SK-N-SH (cell line): ENCODE measurements around the gene INAFM2. TPM values are rescaled to one million over a fixed set of nuclear protein-coding genes. Genes with fewer than 3 reads are reported as not detected.

Experiments
- CTCF ChIA-PET: fragments of 300-600, 350-600 bp; formaldehyde crosslinking; extraction: SDS; loops from one replicate; lab custom pipeline; 2021; lab: Yijun Ruan, JAX
- POLR2A ChIA-PET: fragments of 350-600 bp; sonication (Branson Sonifier 250); formaldehyde crosslinking; extraction: SDS; loops from one replicate; lab custom pipeline; 2020; ENCODE audit warnings: antibody characterized with exemption, inconsistent platforms; lab: Yijun Ruan, JAX
- DNase-seq: peaks from one replicate; pipeline ENCODE4 v3.0.0; 2012
- H2AFZ ChIP-seq: fragments of 200-600 bp; sonication (generic); 2 replicates; pipeline ENCODE4 v1.8.1; 2016; ENCODE audit warnings: antibody characterized with exemption, mild to moderate bottlenecking, low read depth
- H3F3A ChIP-seq: fragments of 200-600 bp; sonication (generic); replicated peaks from 2 replicates; pipeline ENCODE3; 2016; ENCODE audit warnings: antibody characterized with exemption, mild to moderate bottlenecking; ENCODE audit not compliant: insufficient read depth
- H3K27ac ChIP-seq, 2 experiments: fragments of 200-500 bp in 1 of 2; fragments of 200-600 bp in 1 of 2; sonication (Bioruptor generic) in 1 of 2; sonication (generic), shearing (Covaris generic) in 1 of 2; 2 replicates each; pipeline versions ENCODE4 v1.5.1 to v1.6.1; 2014 to 2016; ENCODE audit warnings: low read depth in 2 of 2, inconsistent platforms in 1 of 2, low read length in 1 of 2, mild to moderate bottlenecking in 1 of 2, mixed read lengths in 1 of 2
- H3K27me3 ChIP-seq: fragments of 200-600 bp; sonication (generic), shearing (Covaris generic); 2 replicates; pipeline ENCODE4 v1.6.1; 2016; ENCODE audit warnings: mixed run types; ENCODE audit not compliant: insufficient read depth
- H3K36me3 ChIP-seq, 2 experiments: fragments of 200-500 bp in 1 of 2; fragments of 200-600 bp in 1 of 2; sonication (Bioruptor generic) in 1 of 2; sonication (generic) in 1 of 2; replicated peaks in 1 of 2; 2 replicates each; pipeline versions ENCODE3 to v1.5.1; 2014 to 2016; ENCODE audit warnings: low read length in 1 of 2, mild to moderate bottlenecking in 1 of 2; ENCODE audit not compliant: insufficient read depth in 2 of 2, control insufficient read depth in 1 of 2
- H3K4me1 ChIP-seq, 2 experiments: fragments of 200-500 bp in 1 of 2; fragments of 200-600 bp in 1 of 2; sonication (Bioruptor generic) in 1 of 2; sonication (generic), shearing (Covaris generic) in 1 of 2; 2 replicates each; pipeline versions ENCODE4 v1.5.1 to v1.6.1; 2014 to 2016; ENCODE audit warnings: low read depth in 1 of 2, low read length in 1 of 2, mixed run types in 1 of 2; ENCODE audit not compliant: insufficient read depth in 2 of 2, control insufficient read depth in 1 of 2
- H3K4me2 ChIP-seq: fragments of 200-600 bp; sonication (generic), shearing (Covaris generic); 2 replicates; pipeline ENCODE4 v1.6.1; 2017; ENCODE audit warnings: mixed run types
- H3K4me3 ChIP-seq, 2 experiments: fragments of 200-500 bp in 1 of 2; fragments of 200-600 bp in 1 of 2; sonication (Bioruptor generic) in 1 of 2; sonication (generic), shearing (Covaris generic) in 1 of 2; 2 replicates each; pipeline versions ENCODE4 v1.5.1 to v1.8.1; 2014 to 2016; ENCODE audit warnings: low read depth in 2 of 2, inconsistent platforms in 1 of 2, low read length in 1 of 2, mild to moderate bottlenecking in 1 of 2, mixed read lengths in 1 of 2, moderate library complexity in 1 of 2
- H3K79me2 ChIP-seq: fragments of 200-600 bp; sonication (generic); 2 replicates; pipeline ENCODE4 v1.8.1; 2017; ENCODE audit warnings: mild to moderate bottlenecking; ENCODE audit not compliant: insufficient read depth
- H3K9ac ChIP-seq: fragments of 200-600 bp; sonication (generic); 2 replicates; pipeline ENCODE4 v1.6.1; 2017; ENCODE audit warnings: mixed run types
- H3K9me2 ChIP-seq: fragments of 200-600 bp; sonication (generic); 2 replicates; pipeline ENCODE4 v1.6.1; 2017; ENCODE audit warnings: mixed run types
- H3K9me3 ChIP-seq: fragments of 200-600 bp; sonication (generic); 2 replicates; pipeline ENCODE4 v1.6.1; 2017; ENCODE audit warnings: mixed run types, mild to moderate bottlenecking, moderate library complexity
- H4K20me1 ChIP-seq: fragments of 200-600 bp; sonication (generic); 2 replicates; pipeline ENCODE4 v1.6.1; 2017; ENCODE audit warnings: mild to moderate bottlenecking, mixed run types; ENCODE audit not compliant: insufficient read depth
- CHD2 ChIP-seq: fragments of 150-350 bp; IDR thresholded peaks from 2 replicates; pipeline ENCODE4 v1.6.1; 2018; ENCODE audit warnings: low read length; ENCODE audit not compliant: partially characterized antibody
- CTCF ChIP-seq: fragments of 200-600 bp; sonication (generic); IDR thresholded peaks from 2 replicates; pipeline ENCODE4 v1.6.1; 2017; ENCODE audit warnings: antibody characterized with exemption, mild to moderate bottlenecking, moderate library complexity
- ELF1 ChIP-seq: IDR thresholded peaks from 2 replicates; pipeline ENCODE4 v1.4.0; 2012
- EP300 ChIP-seq, 2 experiments: IDR thresholded peaks; 2 replicates each; pipeline versions ENCODE4 v1.4.0 to v1.6.1; 2012; ENCODE audit warnings: borderline replicate concordance in 1 of 2, low read depth in 1 of 2, low read length in 1 of 2
- EZH2phosphoT487 ChIP-seq: fragments of 200-600 bp; sonication (generic); IDR thresholded peaks from 2 replicates; pipeline ENCODE4 v1.6.1; 2017; ENCODE audit warnings: low read depth, mixed run types, mild to moderate bottlenecking, antibody characterized with exemption, moderate library complexity, borderline replicate concordance
- FOSL2 ChIP-seq: IDR thresholded peaks from 2 replicates; pipeline ENCODE4 v1.4.0; 2012; ENCODE audit warnings: low read depth, mild to moderate bottlenecking, moderate library complexity, borderline replicate concordance
- FOXJ3 ChIP-seq: sonication (generic); formaldehyde crosslinking; IDR thresholded peaks from 2 replicates; pipeline ENCODE4 v1.5.1; 2020; ENCODE audit warnings: mild to moderate bottlenecking, missing genetic modification reagents
- FOXM1 ChIP-seq: IDR thresholded peaks from 2 replicates; pipeline ENCODE4 v1.4.0; 2012; ENCODE audit warnings: low read depth, mild to moderate bottlenecking
- GABPA ChIP-seq: IDR thresholded peaks from 2 replicates; pipeline ENCODE4 v1.4.0; 2012; ENCODE audit warnings: low read depth, mild to moderate bottlenecking
- GATA2 ChIP-seq: sonication (generic); formaldehyde crosslinking; IDR thresholded peaks from 2 replicates; pipeline ENCODE4 v1.5.0; 2020; ENCODE audit warnings: mild to moderate bottlenecking, missing genetic modification reagents
- MAX ChIP-seq: IDR thresholded peaks from 2 replicates; pipeline ENCODE4 v1.4.0; 2012; ENCODE audit warnings: low read depth
- MEF2A ChIP-seq: IDR thresholded peaks from 2 replicates; pipeline ENCODE4 v1.4.0; 2012; ENCODE audit warnings: low read depth, borderline replicate concordance
- NFIC ChIP-seq: IDR thresholded peaks from 2 replicates; pipeline ENCODE4 v1.4.0; 2012; ENCODE audit warnings: borderline replicate concordance
- NRF1 ChIP-seq: IDR thresholded peaks from 2 replicates; pipeline ENCODE4 v1.6.1; 2012; ENCODE audit warnings: low read depth, mild to moderate bottlenecking, low read length
- RAD21 ChIP-seq: IDR thresholded peaks from 2 replicates; pipeline ENCODE4 v1.6.1; 2012; ENCODE audit warnings: mild to moderate bottlenecking, low read length
- RCOR1 ChIP-seq: fragments of 150-350 bp; IDR thresholded peaks from 2 replicates; pipeline ENCODE4 v1.6.1; 2017; ENCODE audit warnings: antibody characterized with exemption, low read length
- REST ChIP-seq: IDR thresholded peaks from 2 replicates; pipeline ENCODE4 v1.6.1; 2012; ENCODE audit warnings: mild to moderate bottlenecking, low read depth, low read length, moderate library complexity
- RXRA ChIP-seq: IDR thresholded peaks from 2 replicates; pipeline ENCODE4 v1.4.0; 2012; ENCODE audit warnings: low read depth, mild to moderate bottlenecking, borderline replicate concordance
- SMC3 ChIP-seq: IDR thresholded peaks from 2 replicates; pipeline ENCODE4 v1.6.1; 2012; ENCODE audit warnings: low read depth, low read length, improper control_type of control experiment
- TAF1 ChIP-seq: IDR thresholded peaks from 2 replicates; pipeline ENCODE4 v1.6.1; 2012; ENCODE audit warnings: low read depth, mild to moderate bottlenecking, low read length, moderate library complexity, borderline replicate concordance
- USF2 ChIP-seq: fragments of 150-350 bp; IDR thresholded peaks from 2 replicates; pipeline ENCODE4 v1.6.1; 2017; ENCODE audit warnings: antibody characterized with exemption, low read length, low read depth, borderline replicate concordance
- YY1 ChIP-seq: IDR thresholded peaks from 2 replicates; pipeline ENCODE4 v1.4.0; 2012; ENCODE audit warnings: low read depth, mild to moderate bottlenecking
- ZBTB33 ChIP-seq: IDR thresholded peaks from 2 replicates; pipeline ENCODE4 v1.4.0; 2012; ENCODE audit warnings: low read depth, borderline replicate concordance
- WGBS: methylation state at CpG from one replicate; pipeline ENCODE4 v1.1.6; 2017; ENCODE audit warnings: low lambda C conversion rate; 5-methylcytosine and 5-hydroxymethylcytosine counted together
- polyA plus RNA-seq, 3 experiments: library from polyadenylated mRNA; depleted of rRNA; stranded (reverse); fragments of >200 nt; gene quantifications; 2 replicates each; pipeline ENCODE4 v1.2.3, GENCODE V29; 2012

INAFM2 gene
- polyA plus RNA-seq, 1 of the 3 experiments (the other 2 are of a cell fraction), result 7.8 TPM

- Histone ChIP-seq H3K9me2 (no peaks in the 10 kb centered on the region), H3K36me3 (no peaks in the 10 kb centered on the region), H3K27me3 (0 out of 2 replicates have a peak, but pooled peaks cover 11% of the 10 kb centered on the region), H3K79me2 (no peaks in the 10 kb centered on the region), H3K4me3 (peak within 1 kb of the TSS; percentile 59), H3K9ac (no peak within 1 kb of the TSS), H2AFZ (peak within 1 kb of the TSS; percentile 95), H3K4me2 (peak within 1 kb of the TSS; percentile 92), H3K9me3 (no peaks in the 10 kb centered on the region), H3F3A (peaks cover 6% of the 10 kb centered on the region), H4K20me1 (no peaks in the 10 kb centered on the region), H3K27ac (peak within 1 kb of the TSS in 1 of 2 experiments; percentile 92; a peak in 2 of 4 replicates), H3K4me1 (peaks cover 0 to 36% of the 10 kb centered on the region in 2 experiments; a peak in 2 of 4 replicates)
- CTCF ChIA-PET, result interaction anchor here (1.1 to 70.6 kb wide), 7 partner anchors 10 to 149 kb away, joined by 3 to 2194 read pairs (median 5); partner anchors contain the start of genes ANKRD63, CCDC9B, INAFM2 and PLCB2
- 28% methylated on average over 12 of the region's 82 CpGs for WGBS
- DNase-seq, result peak; percentile 100
- POLR2A ChIA-PET, result interaction anchor here (1.0 to 1.4 kb wide), 3 partner anchors 9 to 17 kb away, joined by 3 to 5 read pairs (median 3); partner anchors contain the start of gene CCDC9B
- TF ChIP-seq GABPA, result no peak
- no peak for TF ChIP-seq MEF2A
- no peak for TF ChIP-seq SMC3
- TF ChIP-seq FOSL2, result no peak
- TF ChIP-seq FOXM1, result no peak
- peak; percentile 34; the same call in 1 of the 2 replicates for TF ChIP-seq MAX
- no peak for TF ChIP-seq TAF1
- peak; percentile 28 for TF ChIP-seq CHD2
- TF ChIP-seq NFIC, result no peak
- TF ChIP-seq RAD21, result no peak
- TF ChIP-seq EP300 (IDR thresholded peaks at IDR 0.05; ENCODE audit: borderline replicate concordance in 1 of 2, low read depth in 1 of 2, low read length in 1 of 2), result no peak; a peak in 1 of 4 replicates
- no peak for TF ChIP-seq CTCF
- no peak for TF ChIP-seq RXRA
- TF ChIP-seq ELF1, result no peak
- no peak for TF ChIP-seq FOXJ3
- no peak for TF ChIP-seq USF2
- no peak for TF ChIP-seq YY1
- no peak for TF ChIP-seq GATA2 (CRISPR knock-in tag)
- TF ChIP-seq RCOR1, result no peak
- no peak for TF ChIP-seq ZBTB33
- no peak for TF ChIP-seq EZH2phosphoT487
- TF ChIP-seq NRF1, result peak; percentile 85
- TF ChIP-seq REST, result peak; percentile 97
These were observed 34.4 kb downstream of the INAFM2 start, which contains the start of gene DISP2 for GRCh38 chr15:40357723-40358470. TSS of gene DISP2 (plus strand) at chr15:40358219. CDS start at chr15:40358322, 103 bp downstream.
